ENCODE data around the gene WDR27. TPM values are rescaled to one million over a fixed set of nuclear protein-coding genes. Genes with fewer than 3 reads are reported as not detected.

Gene WDR27
- total RNA-seq, 4 donors from 2014 or later = 2.8 to 31.6 (median 4.0) TPM

DNA sequence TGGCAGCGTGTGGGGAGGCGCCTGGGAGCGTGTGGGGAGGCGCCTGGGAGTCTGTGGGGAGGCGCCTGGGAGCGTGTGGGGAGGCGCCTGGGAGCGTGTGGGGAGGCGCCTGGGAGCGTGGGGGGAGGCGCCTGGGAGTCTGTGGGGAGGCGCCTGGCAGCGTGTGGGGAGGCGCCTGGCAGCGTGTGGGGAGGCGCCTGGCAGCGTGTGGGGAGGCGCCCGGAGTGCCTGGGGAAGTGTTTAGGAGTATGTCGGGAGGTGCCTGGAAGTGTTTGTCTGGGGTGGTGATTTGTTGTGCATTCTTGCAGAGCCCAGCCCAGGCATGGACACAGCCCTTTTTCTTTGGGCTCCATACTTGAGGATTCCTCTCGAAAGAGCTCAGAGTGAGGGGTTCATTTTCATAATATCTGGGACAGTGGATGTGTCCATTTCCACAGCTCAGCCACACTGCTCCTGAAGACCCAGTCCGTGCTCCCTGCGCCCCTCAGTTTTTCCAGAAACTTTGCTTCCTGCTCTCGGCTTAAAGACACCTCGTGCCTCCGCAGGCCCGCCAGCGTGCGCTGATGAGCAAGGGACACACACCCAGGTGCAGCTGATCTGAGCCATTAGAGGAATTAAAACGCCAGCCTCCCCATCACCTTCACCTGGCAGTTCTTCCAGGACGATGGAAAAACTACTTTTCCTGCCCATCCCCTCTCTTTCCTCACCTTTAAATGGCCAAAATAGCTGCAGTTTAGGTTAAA, 276.0 kb downstream of the WDR27 start:
- Histone ChIP-seq H3K4me3 (no peak overlapping the region), H3K27ac (peak overlapping the region in 1 of 4 donors; percentile 34), H3K4me1 (no peaks in the 10 kb centered on the region), H3K9me3 (peaks cover 0 to 5% (median 0%) of the 10 kb centered on the region in 3 donors), H3K27me3 (no peaks in the 10 kb centered on the region), H3K36me3 (no peaks in the 10 kb centered on the region)
- ATAC-seq = no peak
- DNase-seq = no peak
- in situ Hi-C loops (cut with MboI; ENCODE audit: low sequenced_read_pairs in 4 of 4) = no loop called here
- intact Hi-C loops (cut with DNase I; ENCODE audit: low total_unique reads) = no loop called here
- TF ChIP-seq, protein P1, sequence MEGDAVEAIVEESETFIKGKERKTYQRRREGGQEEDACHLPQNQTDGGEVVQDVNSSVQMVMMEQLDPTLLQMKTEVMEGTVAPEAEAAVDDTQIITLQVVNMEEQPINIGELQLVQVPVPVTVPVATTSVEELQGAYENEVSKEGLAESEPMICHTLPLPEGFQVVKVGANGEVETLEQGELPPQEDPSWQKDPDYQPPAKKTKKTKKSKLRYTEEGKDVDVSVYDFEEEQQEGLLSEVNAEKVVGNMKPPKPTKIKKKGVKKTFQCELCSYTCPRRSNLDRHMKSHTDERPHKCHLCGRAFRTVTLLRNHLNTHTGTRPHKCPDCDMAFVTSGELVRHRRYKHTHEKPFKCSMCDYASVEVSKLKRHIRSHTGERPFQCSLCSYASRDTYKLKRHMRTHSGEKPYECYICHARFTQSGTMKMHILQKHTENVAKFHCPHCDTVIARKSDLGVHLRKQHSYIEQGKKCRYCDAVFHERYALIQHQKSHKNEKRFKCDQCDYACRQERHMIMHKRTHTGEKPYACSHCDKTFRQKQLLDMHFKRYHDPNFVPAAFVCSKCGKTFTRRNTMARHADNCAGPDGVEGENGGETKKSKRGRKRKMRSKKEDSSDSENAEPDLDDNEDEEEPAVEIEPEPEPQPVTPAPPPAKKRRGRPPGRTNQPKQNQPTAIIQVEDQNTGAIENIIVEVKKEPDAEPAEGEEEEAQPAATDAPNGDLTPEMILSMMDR (IDR thresholded peaks at IDR 0.05 in 4 of 5, conservative IDR thresholded peaks at IDR 0.05 in 1 of 5) = no peak
- TF ChIP-seq POLR2A (IDR thresholded peaks at IDR 0.05) = no peak

DNA sequence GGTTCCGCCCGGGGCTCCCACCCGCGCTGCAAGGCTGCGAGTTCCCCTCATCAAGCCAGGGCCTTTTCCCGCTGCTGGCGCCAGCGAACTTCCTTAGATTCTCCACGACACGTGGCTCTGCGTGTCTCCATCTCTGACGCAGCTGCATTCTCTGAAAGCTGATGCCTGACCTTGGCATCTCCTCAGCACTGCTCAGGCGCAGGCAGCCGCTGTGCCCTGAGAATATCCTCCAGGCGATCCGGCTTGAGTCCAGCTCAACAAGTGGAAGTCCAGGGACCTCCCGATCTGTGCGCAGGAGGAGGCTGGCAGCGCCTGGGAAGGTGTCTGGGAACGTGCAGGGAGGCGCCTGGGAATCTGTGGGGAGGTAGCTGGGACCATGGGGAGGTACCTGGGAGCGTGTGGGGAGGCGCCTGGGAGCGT, 277.0 kb downstream of the WDR27 start:
- DNase-seq (peak in 1 of 2 donors; percentile 52), ATAC-seq (peak in 1 of 2 donors; percentile 61)
- no peak overlapping the region for H3K4me3 ChIP-seq
- H3K27me3 ChIP-seq = no peaks in the 10 kb centered on the region
- no peaks in the 10 kb centered on the region for H3K9me3 ChIP-seq
- no peaks in the 10 kb centered on the region for H3K36me3 ChIP-seq
- peak overlapping the region in 2 of 4 donors; percentile 8 to 73 for H3K27ac ChIP-seq
- H3K4me1 ChIP-seq = no peaks in the 10 kb centered on the region
- no peak for TF ChIP-seq POLR2A (IDR thresholded peaks at IDR 0.05)
- TF ChIP-seq, protein P1 (IDR thresholded peaks at IDR 0.05 in 4 of 5, conservative IDR thresholded peaks at IDR 0.05 in 1 of 5) = no peak
- in situ Hi-C loops (cut with MboI; ENCODE audit: low sequenced_read_pairs in 4 of 4) = no loop called here
- intact Hi-C loops (cut with DNase I; ENCODE audit: low total_unique reads) = no loop called here

DNA sequence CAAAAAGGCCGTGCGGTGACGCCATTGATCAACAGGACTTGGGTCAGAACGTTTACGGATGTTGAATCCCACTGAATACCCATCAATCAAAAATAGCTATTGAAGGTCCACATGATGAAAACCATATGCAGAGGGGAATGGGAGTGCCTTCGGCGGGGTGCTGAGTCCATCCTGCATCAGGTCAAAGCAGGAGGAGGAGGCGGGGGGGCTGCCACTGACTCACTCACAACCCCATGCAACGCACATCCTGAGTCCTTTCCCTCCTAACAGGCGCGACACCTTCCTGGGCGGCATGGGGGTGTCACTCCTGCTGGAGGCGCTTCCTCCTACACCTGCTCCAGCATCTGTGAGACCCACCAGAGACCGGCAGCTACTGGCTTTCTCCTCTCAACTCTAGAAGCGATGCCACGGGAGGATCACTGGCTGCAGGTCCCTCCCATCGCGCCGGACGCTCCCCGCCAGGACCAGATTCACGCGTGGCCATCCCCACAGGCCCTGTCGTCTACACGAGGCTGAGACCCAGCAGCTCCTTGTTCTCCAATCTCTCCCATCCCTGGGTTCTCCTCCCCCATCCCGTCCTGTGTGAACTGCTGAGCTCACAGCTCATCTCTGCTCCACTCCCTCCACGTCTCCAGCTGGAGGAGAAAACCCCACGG, 277.6 kb downstream of the WDR27 start:
- ATAC-seq = no peak
- Histone ChIP-seq H3K27me3 (no peaks in the 10 kb centered on the region), H3K9me3 (no peaks in the 10 kb centered on the region), H3K4me1 (no peaks in the 10 kb centered on the region), H3K27ac (peak overlapping the region in 1 of 4 donors; percentile 73), H3K36me3 (no peaks in the 10 kb centered on the region), H3K4me3 (no peak overlapping the region)
- intact Hi-C loops (cut with DNase I; ENCODE audit: low total_unique reads) = no loop called here
- in situ Hi-C loops (cut with MboI; ENCODE audit: low sequenced_read_pairs in 4 of 4) = no loop called here
- TF ChIP-seq, protein P1 (IDR thresholded peaks at IDR 0.05 in 4 of 5, conservative IDR thresholded peaks at IDR 0.05 in 1 of 5) = no peak
- TF ChIP-seq POLR2A (IDR thresholded peaks at IDR 0.05) = no peak
- DNase-seq = no peak

DNA sequence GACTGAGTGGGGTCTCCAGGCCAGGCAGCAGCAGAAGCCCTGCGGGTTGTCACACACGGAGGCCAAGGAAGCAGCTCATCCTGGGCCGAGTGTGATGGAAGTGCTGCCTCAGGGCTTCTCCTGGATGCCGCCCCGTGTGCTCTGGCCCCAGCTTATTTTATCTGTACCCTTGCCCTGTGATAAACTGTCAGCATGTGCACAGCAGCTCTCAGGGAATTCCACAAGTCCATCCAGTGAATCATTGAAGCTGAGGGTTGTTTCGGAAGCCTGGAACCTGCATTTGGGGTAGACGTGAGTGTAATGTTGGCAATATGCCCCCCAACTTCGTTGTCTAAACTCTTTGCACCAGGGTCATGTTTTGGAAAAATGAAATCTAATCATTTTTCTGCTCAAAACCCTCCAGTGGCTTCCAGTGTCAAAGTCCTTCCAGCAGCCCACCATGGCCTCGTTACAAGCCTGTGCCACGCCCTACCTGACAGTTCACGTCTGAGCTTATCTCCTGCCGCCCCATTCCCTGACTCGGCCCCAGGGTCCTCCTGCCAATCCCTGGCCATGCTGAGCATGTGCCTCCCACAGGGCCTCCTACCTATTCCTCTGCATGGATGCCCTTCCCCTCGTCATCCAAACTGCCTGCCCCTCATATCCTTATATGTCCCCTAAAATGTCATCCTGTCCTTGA, 280.1 kb downstream of the WDR27 start:
- in situ Hi-C loops (cut with MboI; ENCODE audit: low sequenced_read_pairs in 4 of 4) (no loop called here), intact Hi-C loops (cut with DNase I; ENCODE audit: low total_unique reads) (no loop called here)
- no peak overlapping the region for H3K4me3 ChIP-seq
- no peak overlapping the region for H3K27ac ChIP-seq
- H3K36me3 ChIP-seq = no peaks in the 10 kb centered on the region
- ATAC-seq = no peak
- H3K4me1 ChIP-seq = no peaks in the 10 kb centered on the region
- H3K27me3 ChIP-seq = no peaks in the 10 kb centered on the region
- TF ChIP-seq, protein P1 (IDR thresholded peaks at IDR 0.05 in 4 of 5, conservative IDR thresholded peaks at IDR 0.05 in 1 of 5) = no peak
- no peak for TF ChIP-seq POLR2A (IDR thresholded peaks at IDR 0.05)
- no peaks in the 10 kb centered on the region for H3K9me3 ChIP-seq
- no peak for DNase-seq

Measured in gastrocnemius medialis (tissue), 4 donors.